OCI-LY3 (cell line): ENCODE data around the gene ELAPOR2.

Experiments used
- EZH2phosphoT487 ChIP-seq: fragments of 200-600 bp; shearing (Covaris generic); IDR thresholded peaks from 2 replicates; pipeline ENCODE4 v1.6.1; 2018; ENCODE audit warnings: antibody characterized with exemption, mixed run types, low read depth
- TF ChIP-seq, protein P1 (sequence below): fragments of 200-600, 300-600 bp; sonication (generic); IDR thresholded peaks from 2 replicates; pipeline ENCODE4 v1.5.1; 2014; ENCODE audit warnings: antibody characterized with exemption, low read length, low read depth

DNA sequence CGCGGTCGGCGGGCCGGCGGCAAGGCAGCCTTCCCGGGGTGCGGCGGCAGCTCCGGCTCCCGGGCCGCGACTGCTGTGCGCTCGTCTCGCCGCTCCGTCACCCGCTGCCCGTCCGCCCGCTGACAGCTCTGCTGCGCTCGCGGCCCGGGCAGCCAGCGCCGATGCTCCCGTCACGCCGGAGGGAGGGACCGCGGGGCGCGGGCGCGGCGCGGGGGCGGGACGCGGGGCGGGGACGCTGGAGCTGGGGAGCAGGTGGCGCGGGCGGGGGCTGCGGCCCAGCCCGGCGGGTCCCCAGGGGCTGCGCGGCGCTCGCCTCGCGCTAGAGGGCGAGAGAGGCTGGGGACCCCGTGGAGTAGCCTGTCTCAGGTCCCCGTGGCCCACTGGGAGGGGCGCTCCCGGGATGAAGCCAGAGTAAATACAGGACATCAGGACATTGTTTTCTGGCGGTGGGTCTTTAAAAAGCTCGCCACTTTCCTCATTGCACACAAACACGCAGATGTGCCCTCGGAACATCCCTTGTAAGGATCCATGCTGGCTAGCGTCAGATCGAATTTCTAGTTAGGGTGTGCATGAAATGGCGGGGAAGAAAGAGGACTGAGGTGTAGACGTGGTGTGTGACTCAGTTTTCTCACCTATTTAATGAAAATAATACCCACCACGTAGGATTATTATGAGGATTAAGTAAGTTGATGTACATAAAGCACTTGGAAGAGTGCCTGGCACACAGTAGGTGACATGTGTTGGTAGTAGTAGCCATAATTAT is at the start of gene ELAPOR2:
- TF ChIP-seq, protein P1, sequence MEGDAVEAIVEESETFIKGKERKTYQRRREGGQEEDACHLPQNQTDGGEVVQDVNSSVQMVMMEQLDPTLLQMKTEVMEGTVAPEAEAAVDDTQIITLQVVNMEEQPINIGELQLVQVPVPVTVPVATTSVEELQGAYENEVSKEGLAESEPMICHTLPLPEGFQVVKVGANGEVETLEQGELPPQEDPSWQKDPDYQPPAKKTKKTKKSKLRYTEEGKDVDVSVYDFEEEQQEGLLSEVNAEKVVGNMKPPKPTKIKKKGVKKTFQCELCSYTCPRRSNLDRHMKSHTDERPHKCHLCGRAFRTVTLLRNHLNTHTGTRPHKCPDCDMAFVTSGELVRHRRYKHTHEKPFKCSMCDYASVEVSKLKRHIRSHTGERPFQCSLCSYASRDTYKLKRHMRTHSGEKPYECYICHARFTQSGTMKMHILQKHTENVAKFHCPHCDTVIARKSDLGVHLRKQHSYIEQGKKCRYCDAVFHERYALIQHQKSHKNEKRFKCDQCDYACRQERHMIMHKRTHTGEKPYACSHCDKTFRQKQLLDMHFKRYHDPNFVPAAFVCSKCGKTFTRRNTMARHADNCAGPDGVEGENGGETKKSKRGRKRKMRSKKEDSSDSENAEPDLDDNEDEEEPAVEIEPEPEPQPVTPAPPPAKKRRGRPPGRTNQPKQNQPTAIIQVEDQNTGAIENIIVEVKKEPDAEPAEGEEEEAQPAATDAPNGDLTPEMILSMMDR: peak; percentile 55
- no peak for TF ChIP-seq EZH2phosphoT487
